ENCODE data around the gene CD300H. TPM values are rescaled to one million over a fixed set of nuclear protein-coding genes. Genes with fewer than 3 reads are reported as not detected.

CD300H gene
- total RNA-seq, 1 donor from 2014 or later, result not detected

DNA sequence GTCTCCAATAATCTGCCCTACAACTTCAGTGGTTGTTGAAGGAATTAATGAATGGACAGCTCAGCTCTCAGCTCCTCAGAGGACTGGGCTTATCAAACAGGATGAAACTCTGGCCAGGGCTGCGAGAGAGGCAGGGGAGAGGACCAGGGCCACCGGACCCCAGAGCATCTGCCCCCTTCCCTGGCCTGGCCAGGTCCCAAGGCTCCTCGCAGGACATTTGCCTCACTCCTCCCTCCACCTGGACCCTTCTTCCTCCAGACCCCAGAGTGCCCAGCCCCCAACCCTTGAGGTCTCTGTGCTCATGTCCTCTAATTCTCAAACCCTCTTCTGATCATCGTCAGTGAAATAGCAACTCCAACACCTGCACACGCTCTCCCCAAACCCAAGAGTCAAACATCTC lies 25.1 kb downstream of the CD300H start:
- H3K36me3 ChIP-seq (ENCODE audit: control insufficient read depth, insufficient read depth, low read length), result no peaks in the 10 kb centered on the region
- no peaks in the 10 kb centered on the region for H3K27me3 ChIP-seq (ENCODE audit: control insufficient read depth, insufficient read depth, low read length)
- TF ChIP-seq, protein P1, sequence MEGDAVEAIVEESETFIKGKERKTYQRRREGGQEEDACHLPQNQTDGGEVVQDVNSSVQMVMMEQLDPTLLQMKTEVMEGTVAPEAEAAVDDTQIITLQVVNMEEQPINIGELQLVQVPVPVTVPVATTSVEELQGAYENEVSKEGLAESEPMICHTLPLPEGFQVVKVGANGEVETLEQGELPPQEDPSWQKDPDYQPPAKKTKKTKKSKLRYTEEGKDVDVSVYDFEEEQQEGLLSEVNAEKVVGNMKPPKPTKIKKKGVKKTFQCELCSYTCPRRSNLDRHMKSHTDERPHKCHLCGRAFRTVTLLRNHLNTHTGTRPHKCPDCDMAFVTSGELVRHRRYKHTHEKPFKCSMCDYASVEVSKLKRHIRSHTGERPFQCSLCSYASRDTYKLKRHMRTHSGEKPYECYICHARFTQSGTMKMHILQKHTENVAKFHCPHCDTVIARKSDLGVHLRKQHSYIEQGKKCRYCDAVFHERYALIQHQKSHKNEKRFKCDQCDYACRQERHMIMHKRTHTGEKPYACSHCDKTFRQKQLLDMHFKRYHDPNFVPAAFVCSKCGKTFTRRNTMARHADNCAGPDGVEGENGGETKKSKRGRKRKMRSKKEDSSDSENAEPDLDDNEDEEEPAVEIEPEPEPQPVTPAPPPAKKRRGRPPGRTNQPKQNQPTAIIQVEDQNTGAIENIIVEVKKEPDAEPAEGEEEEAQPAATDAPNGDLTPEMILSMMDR (IDR thresholded peaks at IDR 0.05; ENCODE audit: insufficient read depth, low read length, poor library complexity, severe bottlenecking), result no peak
- no peak overlapping the region for H3K4me3 ChIP-seq (ENCODE audit: low read depth, low read length)
- DNase-seq (ENCODE audit: low read depth), result no peak

DNA sequence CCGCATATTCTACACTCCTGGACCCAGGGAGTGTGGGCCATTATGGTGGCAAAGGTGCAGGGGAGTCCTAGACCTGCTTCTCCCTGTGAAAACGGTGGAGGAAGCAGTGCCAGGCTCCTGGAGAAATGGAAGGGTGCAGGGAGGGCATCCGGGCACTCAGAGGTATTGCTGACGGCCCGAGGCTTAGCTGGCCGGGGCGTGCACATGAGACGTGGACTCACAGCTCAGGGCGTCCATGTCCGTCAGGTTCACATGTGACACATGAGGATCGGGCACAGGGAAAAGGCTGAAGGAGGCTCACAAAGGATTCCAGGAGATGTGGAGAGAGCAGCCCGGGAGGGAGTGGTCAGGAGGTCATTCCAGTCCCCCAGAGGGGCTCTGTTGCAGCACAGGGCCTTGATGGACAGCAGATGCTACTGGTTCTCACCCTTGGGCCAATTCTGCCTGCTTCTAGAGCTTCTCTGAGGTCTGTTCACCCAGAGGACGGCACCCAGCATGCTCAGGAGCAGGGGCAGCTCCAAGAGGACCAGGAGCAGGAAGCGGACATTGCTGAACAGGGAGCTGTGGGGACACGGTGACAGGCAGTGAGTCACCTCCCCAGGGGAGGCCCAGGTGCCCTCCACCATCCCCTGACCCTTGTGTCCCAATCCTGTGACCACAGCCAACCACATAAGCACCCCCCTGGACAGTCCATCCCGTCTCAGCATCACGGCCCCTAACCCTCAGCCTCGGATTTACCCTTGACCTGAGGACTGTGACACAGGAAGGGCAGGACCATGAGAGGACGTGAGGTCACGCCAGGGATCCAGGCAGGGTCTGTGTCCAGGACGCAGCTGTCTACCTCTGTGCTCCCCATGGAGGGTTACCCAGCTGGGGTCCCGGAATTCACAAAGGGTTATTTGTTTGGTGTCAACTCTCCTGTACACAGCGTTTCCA lies 25.9 kb downstream of the CD300H start:
- TF ChIP-seq, protein P1 (IDR thresholded peaks at IDR 0.05; ENCODE audit: insufficient read depth, low read length, poor library complexity, severe bottlenecking), result no peak

DNA sequence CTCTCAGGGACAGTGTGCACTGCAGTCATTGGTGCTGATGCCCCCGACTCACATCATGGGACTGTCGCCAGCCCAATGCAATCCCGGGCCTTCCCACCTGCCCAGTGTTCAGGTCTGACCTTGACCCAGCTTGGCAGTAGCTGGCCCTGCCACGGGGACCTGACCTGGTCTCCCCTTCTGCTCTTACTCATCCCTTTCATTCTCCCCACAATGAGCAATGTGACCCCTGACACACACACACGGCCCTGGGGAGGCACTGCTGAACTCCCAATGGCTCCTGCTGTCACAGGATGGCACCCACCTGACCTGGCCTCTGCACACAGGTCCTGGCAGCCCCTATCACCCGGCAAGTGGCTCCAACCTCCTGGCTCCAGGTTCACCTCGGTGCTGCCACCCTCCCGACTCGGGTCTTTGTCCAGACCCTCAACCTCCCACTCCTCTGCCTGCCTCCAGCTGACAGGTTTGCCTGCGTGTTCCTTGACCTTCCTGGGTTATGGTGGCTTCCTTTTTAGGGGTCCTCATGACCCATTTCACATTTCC lies 28.0 kb downstream of the CD300H start:
- Histone ChIP-seq H3K4me3 (ENCODE audit: low read depth, low read length) (no peak overlapping the region), H3K27me3 (ENCODE audit: control insufficient read depth, insufficient read depth, low read length) (no peaks in the 10 kb centered on the region), H3K36me3 (ENCODE audit: control insufficient read depth, insufficient read depth, low read length) (no peaks in the 10 kb centered on the region)
- TF ChIP-seq, protein P1 (IDR thresholded peaks at IDR 0.05; ENCODE audit: insufficient read depth, low read length, poor library complexity, severe bottlenecking), result no peak
- no peak for DNase-seq (ENCODE audit: low read depth)

More for the DNA sequence above, 25.9 kb downstream of the CD300H start:
- DNase-seq (ENCODE audit: low read depth), result no peak
- Histone ChIP-seq H3K4me3 (ENCODE audit: low read depth, low read length) (no peak overlapping the region), H3K27me3 (ENCODE audit: control insufficient read depth, insufficient read depth, low read length) (no peaks in the 10 kb centered on the region), H3K36me3 (ENCODE audit: control insufficient read depth, insufficient read depth, low read length) (no peaks in the 10 kb centered on the region)

DNA sequence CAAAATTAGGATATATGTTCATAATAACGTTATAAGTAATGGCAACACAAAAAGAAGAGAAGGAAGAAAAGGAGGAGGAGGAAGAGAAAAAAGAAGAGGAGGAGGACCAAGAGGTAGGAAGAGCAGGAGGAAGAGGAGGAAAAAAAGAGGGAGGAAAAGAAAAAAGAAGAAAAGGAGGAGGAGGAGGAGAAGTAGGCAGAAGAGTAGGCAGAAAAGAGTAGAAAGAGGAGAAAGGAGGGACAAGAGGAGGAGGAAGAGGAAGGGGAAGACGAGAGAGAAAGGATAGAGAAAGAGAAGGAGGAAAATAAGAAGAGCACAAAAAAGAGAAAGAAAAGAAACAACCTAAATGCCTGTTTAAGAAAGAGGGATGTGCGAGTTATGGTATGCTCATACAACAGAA lies 30.4 kb downstream of the CD300H start:
- no peaks in the 10 kb centered on the region for H3K27me3 ChIP-seq (ENCODE audit: control insufficient read depth, insufficient read depth, low read length)
- no peak for DNase-seq (ENCODE audit: low read depth)
- TF ChIP-seq, protein P1 (IDR thresholded peaks at IDR 0.05; ENCODE audit: insufficient read depth, low read length, poor library complexity, severe bottlenecking), result no peak
- no peaks in the 10 kb centered on the region for H3K36me3 ChIP-seq (ENCODE audit: control insufficient read depth, insufficient read depth, low read length)
- H3K4me3 ChIP-seq (ENCODE audit: low read depth, low read length), result no peak overlapping the region

DNA sequence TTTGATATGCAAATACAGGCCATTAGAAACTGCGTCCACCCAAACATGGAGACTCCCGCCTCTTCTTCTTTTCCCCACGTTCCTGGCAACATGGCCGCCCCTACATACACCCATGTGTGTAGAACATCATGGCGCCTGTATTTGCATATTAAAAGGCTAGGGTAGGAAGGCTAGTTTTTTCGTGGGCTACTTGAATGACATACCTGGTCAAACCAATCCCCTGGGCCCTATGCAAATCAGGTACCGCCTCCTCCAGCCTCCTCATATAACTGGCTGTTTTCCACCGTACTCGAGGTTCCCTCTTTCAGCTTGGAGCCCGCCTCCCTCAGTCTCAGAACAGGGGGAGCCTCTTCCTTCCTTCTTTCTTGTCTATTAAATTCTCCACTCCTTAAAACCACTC lies 35.2 kb downstream of the CD300H start:
- no peaks in the 10 kb centered on the region for H3K36me3 ChIP-seq (ENCODE audit: control insufficient read depth, insufficient read depth, low read length)
- H3K27me3 ChIP-seq (ENCODE audit: control insufficient read depth, insufficient read depth, low read length), result no peaks in the 10 kb centered on the region
- no peak for DNase-seq (ENCODE audit: low read depth)
- TF ChIP-seq, protein P1 (IDR thresholded peaks at IDR 0.05; ENCODE audit: insufficient read depth, low read length, poor library complexity, severe bottlenecking), result no peak
- H3K4me3 ChIP-seq (ENCODE audit: low read depth, low read length), result no peak overlapping the region
